RWPE1 (cell line): ENCODE results near the gene LRIG3.

Experiments used
- CTCF ChIA-PET: fragments of 350-600 bp; sonication (Branson Sonifier 250); formaldehyde crosslinking; extraction: SDS; loops from one replicate; lab custom pipeline; 2021; lab: Yijun Ruan, JAX
- POLR2A ChIA-PET: fragments of 400-600 bp; formaldehyde crosslinking; extraction: SDS; loops from one replicate; lab custom pipeline; 2020; ENCODE audit warnings: antibody characterized with exemption; ENCODE audit not compliant: low non-redundant PET; lab: Yijun Ruan, JAX
- DNase-seq: peaks from one replicate; pipeline ENCODE4 v3.0.0; 2012; ENCODE audit warnings: low spot score
- H3K27ac ChIP-seq: fragments of 450-650 bp; 2 replicates; pipeline ENCODE4 v1.5.1; 2017
- CTCF ChIP-seq: fragments of 450-650 bp; conservative IDR thresholded peaks from 2 replicates; pipeline ENCODE4 v1.5.1; 2017; ENCODE audit warnings: low read depth, mild to moderate bottlenecking

The LRIG3 gene

GRCh38 chr12:58919231-58920101, 838 bp downstream of the LRIG3 start:
- peak; percentile 48 for DNase-seq
- ChIA-PET CTCF (interaction anchor here (1.0 kb wide), 1 partner anchor 12 kb away, joined by 3 read pairs; no protein-coding TSS in a partner anchor), POLR2A (no interaction called here)
- no peak for TF ChIP-seq CTCF
- H3K27ac ChIP-seq = peak overlapping the region; percentile 98

- POLR2A ChIA-PET = no interaction called here
- no peak for TF ChIP-seq CTCF
- DNase-seq = no peak
- no peak overlapping the region for H3K27ac ChIP-seq
- CTCF ChIA-PET = interaction anchor here (0.8 kb wide), 1 partner anchor 159 kb away, joined by 4 read pairs; no protein-coding TSS in a partner anchor
Observed at GRCh38 chr12:58918469-58918844, 1.8 kb downstream of the LRIG3 start.

DNA sequence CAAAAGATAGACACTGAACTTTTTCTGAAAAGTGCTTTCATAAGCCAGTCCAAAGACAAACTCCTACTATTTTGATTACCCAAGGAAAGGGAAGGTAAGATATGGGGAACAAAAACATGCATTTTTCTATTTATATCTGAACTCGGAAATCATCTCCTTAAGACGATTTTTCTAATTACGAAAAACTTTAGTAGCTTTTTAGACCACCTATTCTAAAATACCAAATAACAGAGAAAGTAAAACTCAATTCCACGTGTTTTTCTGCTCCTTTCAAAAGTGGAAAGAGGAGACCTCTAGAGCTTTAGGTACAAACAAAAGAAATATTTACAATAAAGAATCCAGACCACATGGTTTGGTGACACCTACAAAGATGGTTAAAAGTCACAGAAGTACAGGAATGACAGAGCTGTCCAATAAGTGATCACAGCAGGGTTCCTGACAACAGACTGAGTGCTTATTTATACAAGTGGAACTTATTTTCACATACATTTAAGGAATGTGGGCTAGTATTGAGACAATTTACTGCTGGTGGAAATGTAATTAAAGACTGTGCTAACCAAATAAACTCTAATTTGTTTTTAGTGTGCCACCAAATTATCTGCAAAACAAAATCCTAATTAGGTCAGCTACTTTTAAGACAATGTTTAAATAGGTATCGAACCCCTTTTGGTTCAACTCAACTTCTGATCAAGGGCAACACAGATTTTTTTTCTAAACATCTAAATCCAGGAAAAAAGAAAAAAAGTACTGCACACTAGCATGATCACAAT, 2.4 kb downstream of the LRIG3 start:
- no peak overlapping the region for H3K27ac ChIP-seq
- POLR2A ChIA-PET = no interaction called here
- TF ChIP-seq CTCF = no peak
- CTCF ChIA-PET = interaction anchor here (0.6 to 0.8 kb wide), 3 partner anchors 24 to 798 kb away, joined by 3 to 4 read pairs (median 3); no protein-coding TSS in a partner anchor
- no peak for DNase-seq

- no peak for DNase-seq
- POLR2A ChIA-PET = no interaction called here
- TF ChIP-seq CTCF = no peak
- CTCF ChIA-PET = interaction anchor here (0.6 to 0.7 kb wide), 2 partner anchors 23 to 236 kb away, joined by 3 to 4 read pairs; no protein-coding TSS in a partner anchor
- no peak overlapping the region for H3K27ac ChIP-seq
Observed at GRCh38 chr12:58916921-58917511, 3.3 kb downstream of the LRIG3 start.

GRCh38 chr12:58916161-58916621, 4.1 kb downstream of the LRIG3 start:
- no peak for TF ChIP-seq CTCF
- DNase-seq = no peak
- POLR2A ChIA-PET = no interaction called here
- CTCF ChIA-PET = no interaction called here
- no peak overlapping the region for H3K27ac ChIP-seq

GRCh38 chr12:58915634-58916033, 4.7 kb downstream of the LRIG3 start:
- ChIA-PET POLR2A (no interaction called here), CTCF (no interaction called here)
- TF ChIP-seq CTCF = no peak
- H3K27ac ChIP-seq = peak overlapping the region; percentile 74
- no peak for DNase-seq
